ENCODE results near the gene ZNF318.
"Not testable (repeated sequence)": the region's sequence is repeated elsewhere in the genome, so short reads cannot be mapped to it uniquely, and the experiment has no call there.

Gene ZNF318

GRCh38 chr6:43396408-43397149, 27.1 kb upstream of the ZNF318 start:
- in situ Hi-C loops (cut with HindIII; ENCODE audit: low pct_ligation_motif_present, low sequenced_read_pairs), result no loop called here
- no peak overlapping the region for H3K4me3 ChIP-seq (ENCODE audit: low read depth, low read length)
- no peak for DNase-seq
- H3K27me3 ChIP-seq (replicated peaks), result no peaks in the 10 kb centered on the region
- H3K36me3 ChIP-seq (replicated peaks), result no peaks in the 10 kb centered on the region
- no peak overlapping the region for H3K27ac ChIP-seq
- TF ChIP-seq CTCF (IDR thresholded peaks at IDR 0.05; ENCODE audit: low read depth, low read length, missing control alignments), result no peak

- no peak for DNase-seq
- no peaks in the 10 kb centered on the region for H3K36me3 ChIP-seq (replicated peaks)
- no peaks in the 10 kb centered on the region for H3K27me3 ChIP-seq (replicated peaks)
- H3K27ac ChIP-seq, result no peak overlapping the region
- no peak overlapping the region for H3K4me3 ChIP-seq (ENCODE audit: low read depth, low read length)
- in situ Hi-C loops (cut with HindIII; ENCODE audit: low pct_ligation_motif_present, low sequenced_read_pairs), result no loop called here
- no peak for TF ChIP-seq CTCF (IDR thresholded peaks at IDR 0.05; ENCODE audit: low read depth, low read length, missing control alignments)
Measured at GRCh38 chr6:43395776-43396175, 26.3 kb upstream of the ZNF318 start.

- Histone ChIP-seq H3K27me3 (replicated peaks) (no peaks in the 10 kb centered on the region), H3K36me3 (replicated peaks) (no peaks in the 10 kb centered on the region), H3K4me3 (ENCODE audit: low read depth, low read length) (no peak overlapping the region), H3K27ac (no peak overlapping the region)
- TF ChIP-seq CTCF (IDR thresholded peaks at IDR 0.05; ENCODE audit: low read depth, low read length, missing control alignments), result no peak
- no peak for DNase-seq
- in situ Hi-C loops (cut with HindIII; ENCODE audit: low pct_ligation_motif_present, low sequenced_read_pairs), result no loop called here
Measured at GRCh38 chr6:43394982-43395381, 25.5 kb upstream of the ZNF318 start.

GRCh38 chr6:43393602-43394001, 24.2 kb upstream of the ZNF318 start:
- no peak overlapping the region for H3K27ac ChIP-seq
- no peak for TF ChIP-seq CTCF (IDR thresholded peaks at IDR 0.05; ENCODE audit: low read depth, low read length, missing control alignments)
- H3K27me3 ChIP-seq (replicated peaks), result no peaks in the 10 kb centered on the region
- H3K4me3 ChIP-seq (ENCODE audit: low read depth, low read length), result no peak overlapping the region
- in situ Hi-C loops (cut with HindIII; ENCODE audit: low pct_ligation_motif_present, low sequenced_read_pairs), result no loop called here
- DNase-seq, result no peak
- H3K36me3 ChIP-seq (replicated peaks), result no peaks in the 10 kb centered on the region

GRCh38 chr6:43393133-43393532, 23.7 kb upstream of the ZNF318 start:
- DNase-seq; H3K27me3 ChIP-seq (replicated peaks); H3K36me3 ChIP-seq (replicated peaks); H3K4me3 ChIP-seq (ENCODE audit: low read depth, low read length); H3K27ac ChIP-seq; in situ Hi-C loops (cut with HindIII; ENCODE audit: low pct_ligation_motif_present, low sequenced_read_pairs): not testable (repeated sequence)

GRCh38 chr6:43391440-43392031, 22.1 kb upstream of the ZNF318 start:
- no peak overlapping the region for H3K4me3 ChIP-seq (ENCODE audit: low read depth, low read length)
- in situ Hi-C loops (cut with HindIII; ENCODE audit: low pct_ligation_motif_present, low sequenced_read_pairs), result no loop called here

GRCh38 chr6:43390753-43391439, 21.4 kb upstream of the ZNF318 start:
- H3K27ac ChIP-seq; H3K27me3 ChIP-seq (replicated peaks); in situ Hi-C loops (cut with HindIII; ENCODE audit: low pct_ligation_motif_present, low sequenced_read_pairs): not testable (repeated sequence)

More at GRCh38 chr6:43391440-43392031, 22.1 kb upstream of the ZNF318 start:
- Histone ChIP-seq H3K27ac (no peak overlapping the region), H3K27me3 (replicated peaks) (no peaks in the 10 kb centered on the region), H3K36me3 (replicated peaks) (no peaks in the 10 kb centered on the region)
- no peak for DNase-seq
- no peak for TF ChIP-seq CTCF (IDR thresholded peaks at IDR 0.05; ENCODE audit: low read depth, low read length, missing control alignments)

More at GRCh38 chr6:43390753-43391439, 21.4 kb upstream of the ZNF318 start:
- DNase-seq; H3K36me3 ChIP-seq (replicated peaks); H3K4me3 ChIP-seq (ENCODE audit: low read depth, low read length): not testable (repeated sequence)

All from brain microvascular endothelial cell (primary cell).